HepG2 (cell line): ENCODE measurements around the gene PA2G4. TPM values are rescaled to one million over a fixed set of nuclear protein-coding genes. Genes with fewer than 3 reads are reported as not detected.

Experiments
- ATAC-seq: fragments of 200-7000 bp; cut with Tn5 transposase; 3 replicates; pipeline ENCODE4 v1.9.1; 2020; ENCODE audit warnings: mild to moderate bottlenecking, moderate library complexity
- BruUV-seq: library from RNA; stranded (reverse); fragments of 400-500 nt; replicated peaks from 2 replicates; lab custom pipeline; 2021; lab: Mats Ljungman, UMichigan
- CTCF ChIA-PET: fragments of 300-600 bp; formaldehyde crosslinking; extraction: SDS; loops from one replicate; lab custom pipeline; 2021; ENCODE audit warnings: low total read pairs, inconsistent platforms, low intra/inter-chr PET ratio; lab: Yijun Ruan, JAX
- POLR2A ChIA-PET: fragments of 350-600 bp; sonication (Branson Sonifier 250); formaldehyde crosslinking; loops from one replicate; lab custom pipeline; 2020; ENCODE audit warnings: antibody characterized with exemption, inconsistent platforms; lab: Yijun Ruan, JAX
- DNase-seq: peaks from one replicate; pipeline ENCODE4 v3.0.0-alpha.2; 2015; ENCODE audit warnings: low spot score
- FAIRE-seq: peaks from 3 replicates; lab custom pipeline; 2011; peaks lifted over from hg19 to GRCh38; lab: Jason Lieb, UNC
- H2AFZ ChIP-seq: one replicate; pipeline ENCODE4 v1.6.1; 2011; ENCODE audit warnings: low read length, inconsistent platforms
- H3K27ac ChIP-seq: fragments of 300-600 bp; 3 replicates; pipeline ENCODE4 v1.8.0; 2011; ENCODE audit warnings: mixed run types, mild to moderate bottlenecking, mixed read lengths, low read length, inconsistent platforms; ENCODE audit not compliant: insufficient read depth; ENCODE audit errors: extremely low read length
- H3K27me3 ChIP-seq, 2 experiments: fragments of 200-600 bp in 1 of 2; 2 replicates in 1 of 2; 3 replicates in 1 of 2; pipeline versions ENCODE4 v1.6.0 to v1.8.0; 2011; ENCODE audit warnings: low read length in 2 of 2, mild to moderate bottlenecking in 2 of 2, moderate library complexity in 2 of 2, inconsistent platforms in 1 of 2; ENCODE audit not compliant: insufficient read depth in 2 of 2, control insufficient read depth in 1 of 2
- H3K36me3 ChIP-seq, 2 experiments: fragments of 200-600 bp in 1 of 2; replicated peaks in 1 of 2; 2 replicates in 1 of 2; 3 replicates in 1 of 2; pipeline versions ENCODE4 v1.5.1 to v1.8.0; 2011; ENCODE audit warnings: low read length in 2 of 2, inconsistent platforms in 1 of 2; ENCODE audit not compliant: insufficient read depth in 2 of 2, control insufficient read depth in 1 of 2
- H3K4me1 ChIP-seq: 2 replicates; pipeline ENCODE4 v1.5.1; 2012; ENCODE audit warnings: low read length, inconsistent platforms; ENCODE audit not compliant: insufficient read depth
- H3K4me2 ChIP-seq: 2 replicates; pipeline ENCODE4 v1.6.0; 2011; ENCODE audit warnings: low read depth, low read length, inconsistent platforms
- H3K4me3 ChIP-seq, 3 experiments: fragments of 200-600 bp in 1 of 3; sonication (generic), shearing (Covaris generic) in 1 of 3; replicated peaks in 1 of 3; 2 replicates each; pipeline ENCODE4 v1.5.1; 2011 to 2016; ENCODE audit warnings: low read length in 3 of 3, inconsistent platforms in 2 of 3, low read depth in 2 of 3, mild to moderate bottlenecking in 2 of 3, control low read depth in 1 of 3, mixed read lengths in 1 of 3; ENCODE audit not compliant: insufficient read depth in 1 of 3
- H3K79me2 ChIP-seq: one replicate; pipeline ENCODE4 v1.6.1; 2011; ENCODE audit warnings: low read length, inconsistent platforms; ENCODE audit not compliant: insufficient read depth
- H3K9ac ChIP-seq: 2 replicates; pipeline ENCODE4 v1.6.0; 2011; ENCODE audit warnings: mild to moderate bottlenecking, low read depth, low read length, inconsistent platforms; ENCODE audit not compliant: insufficient read depth
- H3K9me3 ChIP-seq: 2 replicates; pipeline ENCODE4 v1.5.1; 2012; ENCODE audit warnings: mild to moderate bottlenecking, low read length
- H4K20me1 ChIP-seq: 2 replicates; pipeline ENCODE4 v1.6.0; 2011; ENCODE audit warnings: inconsistent platforms, mild to moderate bottlenecking, low read length, moderate library complexity; ENCODE audit not compliant: insufficient read depth
- CCAR2 ChIP-seq: fragments of 200-400 bp; formaldehyde crosslinking; optimal IDR thresholded peaks from 2 replicates; pipeline ENCODE3; 2018; ENCODE audit warnings: low read depth, mild to moderate bottlenecking, low read length, moderate library complexity
- HNRNPL ChIP-seq: fragments of 200-400 bp; formaldehyde crosslinking; IDR thresholded peaks from 2 replicates; pipeline ENCODE4 v1.6.1; 2017; ENCODE audit warnings: mild to moderate bottlenecking, low read depth, low read length
- MXI1 ChIP-seq: IDR thresholded peaks from 3 replicates; pipeline ENCODE4 v1.6.1; 2012; ENCODE audit warnings: low read depth, low read length, inconsistent platforms, borderline replicate concordance
- RBFOX2 ChIP-seq: fragments of 200-400 bp; formaldehyde crosslinking; IDR thresholded peaks from 2 replicates; pipeline ENCODE4 v1.6.1; 2017; ENCODE audit warnings: low read depth, mild to moderate bottlenecking, low read length
- SMAD9 ChIP-seq: sonication (generic); formaldehyde crosslinking; IDR thresholded peaks from 2 replicates; pipeline ENCODE4 v1.5.1; 2020; ENCODE audit warnings: mild to moderate bottlenecking, missing genetic modification reagents
- STAG1 ChIP-seq: sonication (generic); formaldehyde crosslinking; IDR thresholded peaks from 2 replicates; pipeline ENCODE4 v1.4.0; 2020; ENCODE audit warnings: missing genetic modification reagents
- YEATS4 ChIP-seq: sonication (generic); formaldehyde crosslinking; IDR thresholded peaks from 2 replicates; pipeline ENCODE4 v1.4.0; 2020; ENCODE audit warnings: missing genetic modification reagents, borderline replicate concordance
- ZC3H13 ChIP-seq: sonication (generic); formaldehyde crosslinking; IDR thresholded peaks from 2 replicates; pipeline ENCODE4 v1.8.1; 2023; ENCODE audit warnings: mild to moderate bottlenecking, missing genetic modification reagents, moderate library complexity
- ZNF136 ChIP-seq: sonication (generic); formaldehyde crosslinking; IDR thresholded peaks from 2 replicates; pipeline ENCODE4 v1.8.1; 2022; ENCODE audit warnings: low read depth, mild to moderate bottlenecking, moderate library complexity, missing genetic modification reagents
- ZNF766 ChIP-seq: sonication (generic); formaldehyde crosslinking; IDR thresholded peaks from 2 replicates; pipeline ENCODE4 v1.5.0; 2020; ENCODE audit warnings: missing genetic modification reagents, borderline replicate concordance
- ZNF883 ChIP-seq: sonication (generic); formaldehyde crosslinking; IDR thresholded peaks from 2 replicates; pipeline ENCODE4 v1.5.1; 2020; ENCODE audit warnings: mild to moderate bottlenecking, missing genetic modification reagents; ENCODE audit errors: not compliant biosample characterization
- WGBS: methylation state at CpG from one replicate; pipeline ENCODE4 v1.1.6; 2017; ENCODE audit warnings: low lambda C conversion rate; 5-methylcytosine and 5-hydroxymethylcytosine counted together
- in situ Hi-C: cut with HindIII; loops from 2 replicates; pipeline ENCODE4 v1.10.0; 2017; ENCODE audit warnings: low pct_unique_long_range_greater_than_20kb; ENCODE audit not compliant: extremely low pct_ligation_motif_present
- intact Hi-C: fragments of 100-400 bp; cut with micrococcal nuclease; formaldehyde crosslinking; loops from one replicate; pipeline ENCODE4 v1.10.0; 2022; ENCODE audit not compliant: unreplicated experiment
- polyA plus RNA-seq, 8 experiments: library from polyadenylated mRNA; depleted of rRNA in 3 of 8; stranded (reverse) in 7 of 8; unstranded in 1 of 8; fragments of >200 nt; fragmentation: Illumina TruSeq in 4 of 8; extraction: Trizol in 4 of 8; gene quantifications; 2 replicates each; pipeline versions ENCODE4 v1.2.1 to v1.2.3, GENCODE V29; 2011 to 2016; ENCODE audit warnings: low read depth in 4 of 8, missing spikeins in 1 of 8, mixed read lengths in 1 of 8; ENCODE audit not compliant: insufficient read depth in 1 of 8
- total RNA-seq, 5 experiments: library from RNA; depleted of rRNA; stranded (reverse); fragments of >200 nt; fragmentation: Illumina TruSeq; extraction: Trizol; gene quantifications; 2 replicates each; pipeline ENCODE4 v1.2.3, GENCODE V29; 2016; ENCODE audit warnings: low read depth in 1 of 5
- TF ChIP-seq, protein P1 (sequence below): sonication (generic); formaldehyde crosslinking; IDR thresholded peaks from 2 replicates; pipeline ENCODE4 v1.9.0; 2022; ENCODE audit warnings: missing genetic modification reagents, mild to moderate bottlenecking, borderline replicate concordance
- TF ChIP-seq, protein P2 (sequence below): sonication (generic); formaldehyde crosslinking; conservative IDR thresholded peaks from 2 replicates; pipeline ENCODE4 v1.4.0; 2020; ENCODE audit warnings: missing genetic modification reagents
- TF ChIP-seq, protein P3 (sequence below): sonication (generic); formaldehyde crosslinking; IDR thresholded peaks from 2 replicates; pipeline ENCODE4 v1.4.0; 2020; ENCODE audit warnings: mild to moderate bottlenecking, missing genetic modification reagents

PA2G4 gene
- total and polyA plus RNA-seq, 2 of the 13 experiments (the other 11 are each of a cell fraction or from before 2014, with no cell fraction given), result 147 to 240 TPM

DNA sequence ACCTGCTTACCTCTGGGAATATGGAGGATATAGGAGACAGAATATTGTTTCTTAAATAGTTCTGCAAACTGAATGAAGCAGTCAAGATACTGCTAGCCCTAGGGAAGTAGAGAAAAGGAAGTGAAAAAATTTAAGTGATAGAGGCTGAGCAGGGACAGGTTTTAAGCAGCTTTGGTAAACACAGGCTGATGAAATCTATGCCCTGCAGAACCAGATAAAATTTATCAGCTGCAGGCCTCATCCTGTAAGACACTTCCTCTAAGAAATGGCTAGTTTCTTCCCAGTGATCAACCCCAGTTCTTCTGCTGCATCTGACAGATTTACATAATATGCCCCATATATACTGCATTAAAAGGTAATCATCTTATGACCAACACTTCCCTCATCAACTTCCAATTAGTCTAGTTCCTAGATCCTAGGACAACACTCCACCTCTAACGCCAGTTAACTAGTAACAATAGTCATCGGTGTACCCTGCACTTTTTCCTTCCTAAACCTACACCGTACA is 22.4 kb downstream of the PA2G4 start (continued):
- TF ChIP-seq ZNF883 (CRISPR knock-in tag) (no peak), HNRNPL (no peak)
- TF ChIP-seq, all 625 proteins: peak for 4

DNA sequence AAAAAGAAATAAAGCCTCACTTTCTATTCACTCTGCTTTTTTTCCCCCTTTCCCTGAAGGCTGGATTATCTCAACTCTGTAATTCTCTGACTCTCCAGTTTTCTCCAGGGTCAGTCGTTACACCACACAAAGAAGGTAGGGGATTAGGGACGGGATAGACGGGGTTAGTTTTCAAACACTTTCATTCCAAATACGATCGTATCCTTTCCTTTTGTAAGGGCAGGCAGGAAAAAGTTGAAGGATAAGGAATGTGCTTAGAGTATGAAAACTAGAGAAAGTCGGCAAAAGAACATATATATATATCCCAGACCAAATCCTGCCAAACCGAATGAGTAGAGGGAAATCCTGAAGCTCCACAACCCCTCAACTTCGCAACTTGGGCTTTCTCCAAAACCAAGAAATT is 23.1 kb downstream of the PA2G4 start:
- Histone ChIP-seq H3K9ac (peak overlapping the region; percentile 78), H3K79me2 (peaks cover 17% of the 10 kb centered on the region), H3K27me3 (no peaks in the 10 kb centered on the region), H3K4me2 (peak overlapping the region; percentile 87), H3K9me3 (no peaks in the 10 kb centered on the region), H3K36me3 (peaks cover 10 to 23% of the 10 kb centered on the region in 2 experiments), H3K27ac (peak overlapping the region; percentile 65), H3K4me3 (peak overlapping the region; percentile 52 to 89 (median 61)), H3K4me1 (peaks cover 67% of the 10 kb centered on the region), H4K20me1 (no peaks in the 10 kb centered on the region), H2AFZ (peak overlapping the region; percentile 31)
- ChIA-PET CTCF (interaction anchor here (1.2 to 4.2 kb wide), 2 partner anchors 62 to 95 kb away, joined by 3 to 24 read pairs; partner anchors contain the start of gene SMARCC2), POLR2A (interaction anchor here (0.5 to 3.8 kb wide), 31 partner anchors 9 to 624 kb away, joined by 3 to 58 read pairs (median 5); partner anchors contain the start of genes CNPY2, COQ10A, ERBB3 and MYL6)
- DNase-seq (no peak), FAIRE-seq (no peak), ATAC-seq (no peak)
- intact Hi-C loops (loop anchor here (2.0 kb wide), 2 partner anchors 31 to 61 kb away; partner anchors contain the start of genes MYL6 and SMARCC2), in situ Hi-C loops (loop anchor here (5.0 kb wide), 1 partner anchor 60 kb away; the partner anchor contains the start of gene SMARCC2)
- no TSS peak for BruUV-seq
- 3% methylated on average over 8 of the region's 8 CpGs for WGBS
- TF ChIP-seq, protein P1, sequence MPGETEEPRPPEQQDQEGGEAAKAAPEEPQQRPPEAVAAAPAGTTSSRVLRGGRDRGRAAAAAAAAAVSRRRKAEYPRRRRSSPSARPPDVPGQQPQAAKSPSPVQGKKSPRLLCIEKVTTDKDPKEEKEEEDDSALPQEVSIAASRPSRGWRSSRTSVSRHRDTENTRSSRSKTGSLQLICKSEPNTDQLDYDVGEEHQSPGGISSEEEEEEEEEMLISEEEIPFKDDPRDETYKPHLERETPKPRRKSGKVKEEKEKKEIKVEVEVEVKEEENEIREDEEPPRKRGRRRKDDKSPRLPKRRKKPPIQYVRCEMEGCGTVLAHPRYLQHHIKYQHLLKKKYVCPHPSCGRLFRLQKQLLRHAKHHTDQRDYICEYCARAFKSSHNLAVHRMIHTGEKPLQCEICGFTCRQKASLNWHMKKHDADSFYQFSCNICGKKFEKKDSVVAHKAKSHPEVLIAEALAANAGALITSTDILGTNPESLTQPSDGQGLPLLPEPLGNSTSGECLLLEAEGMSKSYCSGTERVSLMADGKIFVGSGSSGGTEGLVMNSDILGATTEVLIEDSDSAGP (CRISPR knock-in tag), result no peak
- no peak for TF ChIP-seq MXI1
- no peak for TF ChIP-seq CCAR2
- TF ChIP-seq RBFOX2, result no peak
- 0 out of 2 replicates have a peak, but pooled peaks have one; percentile 4 for TF ChIP-seq ZNF136
- TF ChIP-seq ZC3H13 (CRISPR knock-in tag), result no peak
- TF ChIP-seq, protein P2, sequence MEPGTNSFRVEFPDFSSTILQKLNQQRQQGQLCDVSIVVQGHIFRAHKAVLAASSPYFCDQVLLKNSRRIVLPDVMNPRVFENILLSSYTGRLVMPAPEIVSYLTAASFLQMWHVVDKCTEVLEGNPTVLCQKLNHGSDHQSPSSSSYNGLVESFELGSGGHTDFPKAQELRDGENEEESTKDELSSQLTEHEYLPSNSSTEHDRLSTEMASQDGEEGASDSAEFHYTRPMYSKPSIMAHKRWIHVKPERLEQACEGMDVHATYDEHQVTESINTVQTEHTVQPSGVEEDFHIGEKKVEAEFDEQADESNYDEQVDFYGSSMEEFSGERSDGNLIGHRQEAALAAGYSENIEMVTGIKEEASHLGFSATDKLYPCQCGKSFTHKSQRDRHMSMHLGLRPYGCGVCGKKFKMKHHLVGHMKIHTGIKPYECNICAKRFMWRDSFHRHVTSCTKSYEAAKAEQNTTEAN (CRISPR knock-in tag), result no peak
- no peak for TF ChIP-seq YEATS4 (CRISPR knock-in tag)
- no peak for TF ChIP-seq STAG1 (CRISPR knock-in tag)
- TF ChIP-seq, protein P3, sequence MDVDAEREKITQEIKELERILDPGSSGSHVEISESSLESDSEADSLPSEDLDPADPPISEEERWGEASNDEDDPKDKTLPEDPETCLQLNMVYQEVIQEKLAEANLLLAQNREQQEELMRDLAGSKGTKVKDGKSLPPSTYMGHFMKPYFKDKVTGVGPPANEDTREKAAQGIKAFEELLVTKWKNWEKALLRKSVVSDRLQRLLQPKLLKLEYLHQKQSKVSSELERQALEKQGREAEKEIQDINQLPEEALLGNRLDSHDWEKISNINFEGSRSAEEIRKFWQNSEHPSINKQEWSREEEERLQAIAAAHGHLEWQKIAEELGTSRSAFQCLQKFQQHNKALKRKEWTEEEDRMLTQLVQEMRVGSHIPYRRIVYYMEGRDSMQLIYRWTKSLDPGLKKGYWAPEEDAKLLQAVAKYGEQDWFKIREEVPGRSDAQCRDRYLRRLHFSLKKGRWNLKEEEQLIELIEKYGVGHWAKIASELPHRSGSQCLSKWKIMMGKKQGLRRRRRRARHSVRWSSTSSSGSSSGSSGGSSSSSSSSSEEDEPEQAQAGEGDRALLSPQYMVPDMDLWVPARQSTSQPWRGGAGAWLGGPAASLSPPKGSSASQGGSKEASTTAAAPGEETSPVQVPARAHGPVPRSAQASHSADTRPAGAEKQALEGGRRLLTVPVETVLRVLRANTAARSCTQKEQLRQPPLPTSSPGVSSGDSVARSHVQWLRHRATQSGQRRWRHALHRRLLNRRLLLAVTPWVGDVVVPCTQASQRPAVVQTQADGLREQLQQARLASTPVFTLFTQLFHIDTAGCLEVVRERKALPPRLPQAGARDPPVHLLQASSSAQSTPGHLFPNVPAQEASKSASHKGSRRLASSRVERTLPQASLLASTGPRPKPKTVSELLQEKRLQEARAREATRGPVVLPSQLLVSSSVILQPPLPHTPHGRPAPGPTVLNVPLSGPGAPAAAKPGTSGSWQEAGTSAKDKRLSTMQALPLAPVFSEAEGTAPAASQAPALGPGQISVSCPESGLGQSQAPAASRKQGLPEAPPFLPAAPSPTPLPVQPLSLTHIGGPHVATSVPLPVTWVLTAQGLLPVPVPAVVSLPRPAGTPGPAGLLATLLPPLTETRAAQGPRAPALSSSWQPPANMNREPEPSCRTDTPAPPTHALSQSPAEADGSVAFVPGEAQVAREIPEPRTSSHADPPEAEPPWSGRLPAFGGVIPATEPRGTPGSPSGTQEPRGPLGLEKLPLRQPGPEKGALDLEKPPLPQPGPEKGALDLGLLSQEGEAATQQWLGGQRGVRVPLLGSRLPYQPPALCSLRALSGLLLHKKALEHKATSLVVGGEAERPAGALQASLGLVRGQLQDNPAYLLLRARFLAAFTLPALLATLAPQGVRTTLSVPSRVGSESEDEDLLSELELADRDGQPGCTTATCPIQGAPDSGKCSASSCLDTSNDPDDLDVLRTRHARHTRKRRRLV (CRISPR knock-in tag), result peak; percentile 34; the same call in 1 of the 2 replicates
- 0 out of 2 replicates have a peak, but pooled peaks have one; percentile 9 for TF ChIP-seq ZNF766 (CRISPR knock-in tag)
- TF ChIP-seq SMAD9 (CRISPR knock-in tag), result no peak
